Right lobe of liver (tissue), 4 donors: ENCODE measurements around the gene ILRUN.

Source experiments
- CTCF ChIP-seq, 4 donors: fragments of 200-600 bp in 3 of 4; fragments of 450-650 bp in 1 of 4; IDR thresholded peaks; one replicate each; pipeline versions ENCODE4 v1.5.1 to v1.8.0; 2016 to 2022; ENCODE audit warnings: antibody characterized with exemption in 4 of 4, mild to moderate bottlenecking in 2 of 4
- POLR2A ChIP-seq: fragments of 450-650 bp; IDR thresholded peaks from one replicate; pipeline ENCODE4 v1.6.1; 2017; ENCODE audit warnings: antibody characterized with exemption, mild to moderate bottlenecking
- donor health status: DM: no; HTN: no; CAD: no.
- donor health status: DM: no; HTN: no; CAD: no.
- donor health status: DM: no; HTN: yes; CAD: no.

- TF ChIP-seq CTCF (IDR thresholded peaks at IDR 0.05): no peak
- TF ChIP-seq POLR2A: no peak
Observed at GRCh38 chr6:34696189-34696738, 303 bp downstream of the ILRUN start.
